ENCODE results near the gene EXOC4.

DNA sequence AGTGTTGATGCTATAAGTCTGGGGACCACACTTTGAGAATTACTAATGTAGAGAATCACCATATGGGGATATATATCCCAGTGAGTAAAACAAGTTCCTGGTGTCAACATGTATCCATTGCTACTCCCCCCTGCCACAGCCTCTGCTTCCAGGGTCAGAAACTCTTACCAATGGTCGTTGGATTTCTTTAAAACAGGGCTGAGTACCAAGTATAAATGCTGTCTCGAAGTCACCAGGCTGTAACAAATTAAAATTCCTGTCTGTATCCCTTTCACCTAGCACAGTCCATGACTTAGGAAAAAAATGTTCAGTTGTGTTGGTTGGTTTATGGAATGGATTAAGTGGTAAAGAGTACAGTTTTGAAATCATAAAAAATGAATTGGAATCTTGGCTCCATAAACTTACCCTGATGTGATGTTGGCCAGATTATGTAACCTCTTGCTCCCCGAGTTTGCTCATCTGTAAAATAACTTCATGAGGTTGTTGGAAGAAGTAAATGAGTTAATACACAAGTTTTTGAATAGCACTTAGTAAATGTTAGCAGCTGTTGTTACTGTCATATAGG is 510.3 kb downstream of the EXOC4 start:
- TF ChIP-seq POLR2AphosphoS5 (IDR thresholded peaks at IDR 0.05; ENCODE audit: insufficient read depth in 1 of 2, low read depth in 1 of 2) (no peak), POLR2A (IDR thresholded peaks at IDR 0.05) (no peak)
- TF ChIP-seq, protein P1, sequence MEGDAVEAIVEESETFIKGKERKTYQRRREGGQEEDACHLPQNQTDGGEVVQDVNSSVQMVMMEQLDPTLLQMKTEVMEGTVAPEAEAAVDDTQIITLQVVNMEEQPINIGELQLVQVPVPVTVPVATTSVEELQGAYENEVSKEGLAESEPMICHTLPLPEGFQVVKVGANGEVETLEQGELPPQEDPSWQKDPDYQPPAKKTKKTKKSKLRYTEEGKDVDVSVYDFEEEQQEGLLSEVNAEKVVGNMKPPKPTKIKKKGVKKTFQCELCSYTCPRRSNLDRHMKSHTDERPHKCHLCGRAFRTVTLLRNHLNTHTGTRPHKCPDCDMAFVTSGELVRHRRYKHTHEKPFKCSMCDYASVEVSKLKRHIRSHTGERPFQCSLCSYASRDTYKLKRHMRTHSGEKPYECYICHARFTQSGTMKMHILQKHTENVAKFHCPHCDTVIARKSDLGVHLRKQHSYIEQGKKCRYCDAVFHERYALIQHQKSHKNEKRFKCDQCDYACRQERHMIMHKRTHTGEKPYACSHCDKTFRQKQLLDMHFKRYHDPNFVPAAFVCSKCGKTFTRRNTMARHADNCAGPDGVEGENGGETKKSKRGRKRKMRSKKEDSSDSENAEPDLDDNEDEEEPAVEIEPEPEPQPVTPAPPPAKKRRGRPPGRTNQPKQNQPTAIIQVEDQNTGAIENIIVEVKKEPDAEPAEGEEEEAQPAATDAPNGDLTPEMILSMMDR (IDR thresholded peaks at IDR 0.05), result no peak

Measured in vagina (tissue), 2 donors.